ENCODE measurements around the gene PPP6R2.
"Not testable (repeated sequence)": the region's sequence is repeated elsewhere in the genome, so short reads cannot be mapped to it uniquely, and the experiment has no call there.

Gene PPP6R2

DNA sequence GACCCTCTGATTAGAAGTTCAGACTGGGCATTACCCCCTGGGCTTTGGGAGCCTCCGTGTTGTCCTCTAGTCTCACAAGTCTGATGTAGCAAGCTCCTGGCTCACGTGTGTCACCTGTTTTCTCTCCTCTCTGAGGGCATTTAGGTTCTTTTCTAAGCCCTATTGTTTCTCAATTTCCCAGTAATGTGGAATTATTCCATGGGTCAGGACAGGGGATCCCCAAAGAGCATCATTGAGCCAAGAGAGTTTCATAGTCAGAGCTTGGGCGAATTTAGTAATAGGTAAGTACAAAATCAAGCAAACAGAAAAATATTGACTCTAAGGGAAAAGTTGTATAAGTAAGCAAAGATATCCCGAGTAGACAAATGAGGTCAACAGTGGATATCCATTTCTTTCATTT, 57.3 kb downstream of the PPP6R2 start:
- H3K4me1 ChIP-seq (ENCODE audit: control insufficient read depth, insufficient read depth, low read length, poor library complexity, severe bottlenecking): no peaks in the 10 kb centered on the region
- H3K4me3 ChIP-seq (ENCODE audit: insufficient read depth, low read depth, low read length, poor library complexity, severe bottlenecking): no peak overlapping the region

GRCh38 chr22:50400931-50401330, 57.8 kb downstream of the PPP6R2 start:
- Histone ChIP-seq H3K9me3 (ENCODE audit: control insufficient read depth, low read length) (no peaks in the 10 kb centered on the region), H3K4me3 (ENCODE audit: insufficient read depth, low read depth, low read length, poor library complexity, severe bottlenecking) (no peak overlapping the region), H3K4me1 (ENCODE audit: control insufficient read depth, insufficient read depth, low read length, poor library complexity, severe bottlenecking) (no peaks in the 10 kb centered on the region), H3K27me3 (replicated peaks; ENCODE audit: control insufficient read depth, insufficient read depth, low read length, poor library complexity, severe bottlenecking) (no peaks in the 10 kb centered on the region), H3K36me3 (ENCODE audit: control insufficient read depth, insufficient read depth, low read length) (peaks cover 11% of the 10 kb centered on the region), H3K27ac (ENCODE audit: insufficient read depth, low read length, poor library complexity, severe bottlenecking) (no peak overlapping the region)
- DNase-seq: no peak

More for the DNA sequence above, 57.3 kb downstream of the PPP6R2 start:
- Histone ChIP-seq H3K27me3 (replicated peaks; ENCODE audit: control insufficient read depth, insufficient read depth, low read length, poor library complexity, severe bottlenecking) (no peaks in the 10 kb centered on the region), H3K27ac (ENCODE audit: insufficient read depth, low read length, poor library complexity, severe bottlenecking) (no peak overlapping the region), H3K9me3 (ENCODE audit: control insufficient read depth, low read length) (no peaks in the 10 kb centered on the region), H3K36me3 (ENCODE audit: control insufficient read depth, insufficient read depth, low read length) (peaks cover 14% of the 10 kb centered on the region)
- DNase-seq: no peak

- DNase-seq: no peak
- Histone ChIP-seq H3K27me3 (replicated peaks; ENCODE audit: control insufficient read depth, insufficient read depth, low read length, poor library complexity, severe bottlenecking) (no peaks in the 10 kb centered on the region), H3K4me3 (ENCODE audit: insufficient read depth, low read depth, low read length, poor library complexity, severe bottlenecking) (no peak overlapping the region), H3K9me3 (ENCODE audit: control insufficient read depth, low read length) (no peaks in the 10 kb centered on the region), H3K27ac (ENCODE audit: insufficient read depth, low read length, poor library complexity, severe bottlenecking) (no peak overlapping the region), H3K36me3 (ENCODE audit: control insufficient read depth, insufficient read depth, low read length) (peaks cover 11% of the 10 kb centered on the region), H3K4me1 (ENCODE audit: control insufficient read depth, insufficient read depth, low read length, poor library complexity, severe bottlenecking) (no peaks in the 10 kb centered on the region)
These were observed 58.8 kb downstream of the PPP6R2 start for GRCh38 chr22:50401907-50402306.

DNA sequence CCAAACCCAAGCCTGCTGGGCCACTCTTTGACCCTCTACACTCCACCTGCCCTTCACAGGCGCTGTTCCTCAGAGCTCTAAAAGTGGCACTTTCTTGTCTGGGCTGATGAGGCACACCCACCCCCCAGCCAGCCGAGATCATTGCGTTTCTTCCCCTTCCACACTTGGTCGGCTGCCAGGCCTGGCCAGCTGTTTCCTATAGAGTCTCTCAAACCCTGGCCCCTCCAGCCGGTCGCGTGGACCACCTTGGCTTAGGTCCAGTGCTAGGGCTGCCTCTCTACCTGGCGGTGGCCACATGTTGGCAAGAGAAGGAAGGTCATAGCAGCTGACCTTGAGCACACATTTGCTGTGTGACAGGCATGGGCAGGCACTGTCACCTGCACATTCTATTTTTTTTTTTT, 60.6 kb downstream of the PPP6R2 start:
- DNase-seq: no peak
- H3K4me3 ChIP-seq (ENCODE audit: insufficient read depth, low read depth, low read length, poor library complexity, severe bottlenecking): no peak overlapping the region
- no peak overlapping the region for H3K27ac ChIP-seq (ENCODE audit: insufficient read depth, low read length, poor library complexity, severe bottlenecking)
- H3K9me3 ChIP-seq (ENCODE audit: control insufficient read depth, low read length): no peaks in the 10 kb centered on the region
- H3K4me1 ChIP-seq (ENCODE audit: control insufficient read depth, insufficient read depth, low read length, poor library complexity, severe bottlenecking): no peaks in the 10 kb centered on the region
- peaks cover 18% of the 10 kb centered on the region for H3K36me3 ChIP-seq (ENCODE audit: control insufficient read depth, insufficient read depth, low read length)
- no peaks in the 10 kb centered on the region for H3K27me3 ChIP-seq (replicated peaks; ENCODE audit: control insufficient read depth, insufficient read depth, low read length, poor library complexity, severe bottlenecking)

DNA sequence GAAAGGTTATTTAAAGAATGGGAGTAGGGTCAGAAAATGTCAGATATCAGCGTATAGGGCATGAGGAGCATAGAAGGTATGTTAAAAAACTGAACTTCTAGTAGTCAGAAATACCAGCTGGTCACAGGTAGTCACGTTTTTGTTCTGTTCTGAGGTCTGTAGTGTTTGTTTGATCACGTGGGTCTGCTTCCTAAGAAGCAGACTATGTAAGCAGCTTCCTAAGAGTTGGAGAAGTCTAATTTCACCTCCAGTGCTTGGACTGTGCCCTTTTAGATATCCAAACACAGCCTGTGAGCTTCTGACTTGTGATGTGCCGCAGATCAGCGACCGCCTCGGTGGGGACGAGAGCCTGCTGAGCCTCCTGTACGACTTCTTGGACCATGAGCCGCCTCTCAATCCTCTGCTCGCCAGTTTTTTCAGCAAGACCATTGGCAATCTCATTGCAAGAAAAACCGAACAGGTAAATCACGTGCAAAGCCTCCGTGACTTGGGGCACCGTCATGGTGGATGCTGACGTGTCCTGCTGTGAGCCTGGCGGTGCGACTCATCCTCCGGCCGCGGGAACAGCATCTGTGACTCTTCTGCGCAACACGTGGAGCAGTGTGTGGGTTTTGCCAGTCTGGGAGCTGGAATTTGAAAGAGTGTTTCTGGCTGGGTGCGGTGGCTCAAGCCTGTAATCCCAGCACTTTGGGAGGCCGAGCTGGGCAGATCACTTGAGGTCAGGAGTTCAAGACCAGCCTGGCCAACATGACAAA, 63.5 kb downstream of the PPP6R2 start:
- DNase-seq: no peak

DNA sequence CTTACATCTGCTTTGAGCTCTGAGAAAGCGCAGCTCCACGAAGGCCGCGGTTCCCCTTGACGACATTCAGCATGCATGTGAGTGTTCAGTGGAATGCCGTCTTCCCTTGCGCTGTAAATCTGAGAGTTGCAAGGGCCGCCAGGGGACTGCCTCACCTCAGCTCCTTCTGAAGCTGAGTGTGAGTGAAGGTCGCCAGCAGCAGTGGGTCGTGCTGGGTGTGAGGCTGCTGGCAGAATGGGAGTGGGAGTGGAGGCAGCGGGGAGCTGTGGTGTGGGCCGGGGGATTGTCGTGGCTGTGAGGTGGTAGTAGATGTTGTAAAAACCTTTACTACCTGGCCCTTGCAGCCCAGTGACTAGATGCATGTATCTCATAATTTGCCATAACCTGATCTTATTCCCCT, 65.2 kb downstream of the PPP6R2 start:
- no peaks in the 10 kb centered on the region for H3K9me3 ChIP-seq (ENCODE audit: control insufficient read depth, low read length)
- H3K36me3 ChIP-seq (ENCODE audit: control insufficient read depth, insufficient read depth, low read length): peaks cover 18% of the 10 kb centered on the region
- H3K27ac ChIP-seq (ENCODE audit: insufficient read depth, low read length, poor library complexity, severe bottlenecking): no peak overlapping the region
- no peak for DNase-seq
- no peaks in the 10 kb centered on the region for H3K4me1 ChIP-seq (ENCODE audit: control insufficient read depth, insufficient read depth, low read length, poor library complexity, severe bottlenecking)
- H3K4me3 ChIP-seq (ENCODE audit: insufficient read depth, low read depth, low read length, poor library complexity, severe bottlenecking): no peak overlapping the region
- no peaks in the 10 kb centered on the region for H3K27me3 ChIP-seq (replicated peaks; ENCODE audit: control insufficient read depth, insufficient read depth, low read length, poor library complexity, severe bottlenecking)

More for the DNA sequence above, 63.5 kb downstream of the PPP6R2 start:
- H3K9me3 ChIP-seq (ENCODE audit: control insufficient read depth, low read length): no peaks in the 10 kb centered on the region
- peaks cover 18% of the 10 kb centered on the region for H3K36me3 ChIP-seq (ENCODE audit: control insufficient read depth, insufficient read depth, low read length)
- H3K4me3 ChIP-seq (ENCODE audit: insufficient read depth, low read depth, low read length, poor library complexity, severe bottlenecking): no peak overlapping the region
- H3K27me3 ChIP-seq (replicated peaks; ENCODE audit: control insufficient read depth, insufficient read depth, low read length, poor library complexity, severe bottlenecking): no peaks in the 10 kb centered on the region
- no peaks in the 10 kb centered on the region for H3K4me1 ChIP-seq (ENCODE audit: control insufficient read depth, insufficient read depth, low read length, poor library complexity, severe bottlenecking)
- no peak overlapping the region for H3K27ac ChIP-seq (ENCODE audit: insufficient read depth, low read length, poor library complexity, severe bottlenecking)

GRCh38 chr22:50408954-50409353, 65.8 kb downstream of the PPP6R2 start:
- not testable (repeated sequence) for DNase-seq; H3K27me3 ChIP-seq (replicated peaks; ENCODE audit: control insufficient read depth, insufficient read depth, low read length, poor library complexity, severe bottlenecking); H3K27ac ChIP-seq (ENCODE audit: insufficient read depth, low read length, poor library complexity, severe bottlenecking); H3K4me3 ChIP-seq (ENCODE audit: insufficient read depth, low read depth, low read length, poor library complexity, severe bottlenecking); H3K9me3 ChIP-seq (ENCODE audit: control insufficient read depth, low read length); H3K4me1 ChIP-seq (ENCODE audit: control insufficient read depth, insufficient read depth, low read length, poor library complexity, severe bottlenecking)
- H3K36me3 ChIP-seq (ENCODE audit: control insufficient read depth, insufficient read depth, low read length): peaks cover 22% of the 10 kb centered on the region

DNA sequence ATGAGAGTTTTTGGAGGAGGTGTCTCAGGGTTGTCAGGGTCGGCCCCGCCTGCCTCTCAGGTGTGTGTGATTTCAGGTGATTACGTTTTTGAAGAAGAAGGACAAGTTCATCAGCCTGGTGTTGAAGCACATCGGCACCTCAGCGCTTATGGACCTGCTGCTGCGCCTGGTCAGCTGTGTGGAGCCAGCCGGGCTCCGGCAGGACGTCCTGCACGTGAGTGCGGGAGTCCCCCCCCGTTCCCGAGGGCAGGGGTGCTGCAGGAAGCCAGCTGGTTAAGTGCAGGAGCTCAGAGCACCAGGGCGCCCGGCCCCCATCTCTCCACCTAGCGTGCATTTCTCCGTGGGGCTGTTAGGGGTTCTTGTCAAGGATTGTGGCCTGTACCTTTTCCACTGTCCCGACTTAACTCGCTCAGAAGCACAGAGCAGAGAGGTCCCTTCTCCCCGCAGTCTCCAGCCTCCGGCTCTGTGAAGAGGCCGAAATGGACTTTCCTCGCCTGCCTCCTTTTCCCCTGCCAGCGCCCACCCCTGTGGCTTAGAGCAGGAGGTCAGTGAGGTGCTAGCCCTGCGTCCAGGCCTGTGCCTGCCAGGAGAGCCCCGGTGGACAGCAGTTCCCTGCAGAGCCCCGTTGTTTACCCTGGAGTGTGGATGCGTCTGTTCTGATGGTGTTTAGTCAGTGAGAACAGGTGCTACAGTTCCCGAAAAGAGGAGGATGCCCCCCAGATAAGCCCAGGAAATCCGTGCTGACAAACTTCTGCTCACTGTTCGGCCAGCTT, 71.5 kb downstream of the PPP6R2 start:
- Histone ChIP-seq H3K4me3 (ENCODE audit: insufficient read depth, low read depth, low read length, poor library complexity, severe bottlenecking) (no peak overlapping the region), H3K36me3 (ENCODE audit: control insufficient read depth, insufficient read depth, low read length) (peaks cover 58% of the 10 kb centered on the region), H3K9me3 (ENCODE audit: control insufficient read depth, low read length) (no peaks in the 10 kb centered on the region), H3K4me1 (ENCODE audit: control insufficient read depth, insufficient read depth, low read length, poor library complexity, severe bottlenecking) (no peaks in the 10 kb centered on the region), H3K27me3 (replicated peaks; ENCODE audit: control insufficient read depth, insufficient read depth, low read length, poor library complexity, severe bottlenecking) (no peaks in the 10 kb centered on the region), H3K27ac (ENCODE audit: insufficient read depth, low read length, poor library complexity, severe bottlenecking) (no peak overlapping the region)
- no peak for DNase-seq

- H3K27me3 ChIP-seq (replicated peaks; ENCODE audit: control insufficient read depth, insufficient read depth, low read length, poor library complexity, severe bottlenecking): no peaks in the 10 kb centered on the region
- H3K4me3 ChIP-seq (ENCODE audit: insufficient read depth, low read depth, low read length, poor library complexity, severe bottlenecking): no peak overlapping the region
- H3K36me3 ChIP-seq (ENCODE audit: control insufficient read depth, insufficient read depth, low read length): peaks cover 63% of the 10 kb centered on the region
- H3K27ac ChIP-seq (ENCODE audit: insufficient read depth, low read length, poor library complexity, severe bottlenecking): no peak overlapping the region
- no peaks in the 10 kb centered on the region for H3K4me1 ChIP-seq (ENCODE audit: control insufficient read depth, insufficient read depth, low read length, poor library complexity, severe bottlenecking)
- no peak for DNase-seq
- H3K9me3 ChIP-seq (ENCODE audit: control insufficient read depth, low read length): no peaks in the 10 kb centered on the region
These were observed 72.3 kb downstream of the PPP6R2 start for GRCh38 chr22:50415426-50415825.

DNA sequence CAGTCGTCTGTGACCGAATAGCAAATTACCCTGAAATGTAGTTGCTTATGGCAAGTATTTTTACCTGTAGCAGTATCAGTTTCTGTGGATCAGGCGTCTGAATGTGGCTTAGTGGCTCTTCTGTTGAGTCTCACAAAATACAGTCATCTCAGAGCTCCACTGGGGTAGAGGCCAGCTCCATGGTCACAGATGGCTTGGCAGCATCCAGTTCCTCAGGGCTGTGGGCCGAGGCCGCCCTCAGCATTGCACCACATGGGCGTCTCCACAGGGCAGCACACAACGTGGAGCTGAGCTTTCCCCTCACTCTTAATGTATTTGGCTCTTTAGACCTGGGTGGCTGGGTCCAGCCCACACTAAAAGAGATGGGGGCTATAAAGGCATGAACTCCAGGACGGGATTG, 73.9 kb downstream of the PPP6R2 start:
- no peak overlapping the region for H3K27ac ChIP-seq (ENCODE audit: insufficient read depth, low read length, poor library complexity, severe bottlenecking)
- no peak overlapping the region for H3K4me3 ChIP-seq (ENCODE audit: insufficient read depth, low read depth, low read length, poor library complexity, severe bottlenecking)
- DNase-seq: no peak
- H3K27me3 ChIP-seq (replicated peaks; ENCODE audit: control insufficient read depth, insufficient read depth, low read length, poor library complexity, severe bottlenecking): no peaks in the 10 kb centered on the region
- H3K9me3 ChIP-seq (ENCODE audit: control insufficient read depth, low read length): no peaks in the 10 kb centered on the region
- no peaks in the 10 kb centered on the region for H3K4me1 ChIP-seq (ENCODE audit: control insufficient read depth, insufficient read depth, low read length, poor library complexity, severe bottlenecking)
- H3K36me3 ChIP-seq (ENCODE audit: control insufficient read depth, insufficient read depth, low read length): peaks cover 66% of the 10 kb centered on the region

Measured in effector memory CD4-positive, alpha-beta T cell (primary cell).